Parathyroid adenoma (tissue), 2 donors: ENCODE measurements around the gene HSPA1A.

ENCODE experiments used
- H2AFZ ChIP-seq: fragments of 300-600 bp; sonication (generic); one replicate; pipeline ENCODE4 v1.7.0; 2017; ENCODE audit warnings: antibody characterized with exemption, mild to moderate bottlenecking
- H3K27ac ChIP-seq: fragments of 300-600 bp; sonication (generic); one replicate; pipeline ENCODE4 v1.7.0; 2017
- H3K27me3 ChIP-seq: fragments of 300-600 bp; sonication (generic); one replicate; pipeline ENCODE4 v1.7.0; 2017; ENCODE audit warnings: low read length; ENCODE audit not compliant: control insufficient read depth, insufficient read depth
- H3K36me3 ChIP-seq: fragments of 300-600 bp; sonication (generic); one replicate; pipeline ENCODE4 v1.7.0; 2017; ENCODE audit warnings: low read length; ENCODE audit not compliant: control insufficient read depth, insufficient read depth
- H3K4me1 ChIP-seq: fragments of 300-600 bp; sonication (generic); one replicate; pipeline ENCODE4 v1.7.0; 2017; ENCODE audit warnings: control low read depth
- H3K4me2 ChIP-seq: fragments of 300-600 bp; sonication (generic); one replicate; pipeline ENCODE4 v1.7.0; 2017; ENCODE audit warnings: low read length
- H3K4me3 ChIP-seq: fragments of 300-600 bp; sonication (generic); one replicate; pipeline ENCODE4 v1.7.0; 2017; ENCODE audit warnings: low read depth, low read length
- H3K79me2 ChIP-seq: fragments of 300-600 bp; sonication (generic); one replicate; pipeline ENCODE4 v1.7.0; 2017; ENCODE audit warnings: control low read depth
- H3K9ac ChIP-seq: fragments of 300-600 bp; sonication (generic); one replicate; pipeline ENCODE4 v1.7.0; 2017; ENCODE audit warnings: mild to moderate bottlenecking
- H3K9me3 ChIP-seq: fragments of 300-600 bp; sonication (generic); one replicate; pipeline ENCODE4 v1.7.0; 2017; ENCODE audit warnings: low read length; ENCODE audit not compliant: control insufficient read depth
- CTCF ChIP-seq: fragments of 300-600 bp; sonication (generic); IDR thresholded peaks from one replicate; pipeline ENCODE4 v1.7.0; 2017; ENCODE audit warnings: antibody characterized with exemption, mild to moderate bottlenecking
- donor health status: primary hyperparathyroidism.

The HSPA1A gene

GRCh38 chr6:31825553-31825952 is 10.2 kb downstream of the HSPA1A start:
- Histone ChIP-seq H3K27ac (peak overlapping the region; percentile 98), H2AFZ (peak overlapping the region; percentile 86), H3K9ac (no peak overlapping the region)

GRCh38 chr6:31826793-31827285 is 11.5 kb downstream of the HSPA1A start:
- Histone ChIP-seq H3K9me3 (no peaks in the 10 kb centered on the region), H3K4me1 (peaks cover 25% of the 10 kb centered on the region), H3K4me3 (peak overlapping the region; percentile 98), H3K79me2 (peaks cover 21% of the 10 kb centered on the region), H3K9ac (peak overlapping the region; percentile 34), H3K27ac (peak overlapping the region; percentile 98), H3K27me3 (no peaks in the 10 kb centered on the region), H2AFZ (peak overlapping the region; percentile 86), H3K36me3 (no peaks in the 10 kb centered on the region), H3K4me2 (peak overlapping the region; percentile 92)
- TF ChIP-seq CTCF, result no peak

More at GRCh38 chr6:31825553-31825952, 10.2 kb downstream of the HSPA1A start:
- no peaks in the 10 kb centered on the region for H3K9me3 ChIP-seq
- peaks cover 23% of the 10 kb centered on the region for H3K4me1 ChIP-seq
- no peaks in the 10 kb centered on the region for H3K36me3 ChIP-seq
- no peaks in the 10 kb centered on the region for H3K27me3 ChIP-seq
- peaks cover 8% of the 10 kb centered on the region for H3K79me2 ChIP-seq
- H3K4me3 ChIP-seq, result peak overlapping the region; percentile 98
- no peak for TF ChIP-seq CTCF
- peak overlapping the region; percentile 92 for H3K4me2 ChIP-seq

- Histone ChIP-seq H3K4me1 (peaks cover 25% of the 10 kb centered on the region), H3K9me3 (no peaks in the 10 kb centered on the region), H3K27me3 (no peaks in the 10 kb centered on the region), H3K79me2 (peaks cover 26% of the 10 kb centered on the region), H3K4me3 (peak within 1 kb of the TSS; percentile 98), H2AFZ (peak within 1 kb of the TSS; percentile 86), H3K36me3 (no peaks in the 10 kb centered on the region), H3K4me2 (peak within 1 kb of the TSS; percentile 92), H3K9ac (peak within 1 kb of the TSS; percentile 34), H3K27ac (peak within 1 kb of the TSS; percentile 98)
- peak; percentile 7 for TF ChIP-seq CTCF
Observed at GRCh38 chr6:31827286-31828079, 12.1 kb downstream of the HSPA1A start, which contains the start of gene HSPA1B. HSPA1B (plus strand) TSS chr6:31827738; CDS start chr6:31827951, 213 bp downstream.

- TF ChIP-seq CTCF, result peak; percentile 43
- no peaks in the 10 kb centered on the region for H3K27me3 ChIP-seq
- no peaks in the 10 kb centered on the region for H3K36me3 ChIP-seq
- peaks cover 39% of the 10 kb centered on the region for H3K79me2 ChIP-seq
- H3K4me1 ChIP-seq, result peaks cover 21% of the 10 kb centered on the region
- H3K4me2 ChIP-seq, result peak overlapping the region; percentile 97
- H3K9me3 ChIP-seq, result no peaks in the 10 kb centered on the region
- H3K9ac ChIP-seq, result peak overlapping the region; percentile 87
- peak overlapping the region; percentile 90 for H3K4me3 ChIP-seq
- peak overlapping the region; percentile 80 for H3K27ac ChIP-seq
- no peak overlapping the region for H2AFZ ChIP-seq
Observed at GRCh38 chr6:31829633-31830283, 14.4 kb downstream of the HSPA1A start.
